HG03469 (cell line): ENCODE data around the gene ELAVL3.
"Not testable (repeated sequence)": the region's sequence is repeated elsewhere in the genome, so short reads cannot be mapped to it uniquely, and the experiment has no call there.

Experiments used
- ATAC-seq: cut with Tn5 transposase; IDR thresholded peaks from one replicate; pipeline ENCODE4 v1.9.1; 2021; ENCODE audit warnings: mild to moderate bottlenecking, moderate library complexity, moderate number of reproducible peaks; ENCODE audit not compliant: unreplicated experiment

Gene ELAVL3

DNA sequence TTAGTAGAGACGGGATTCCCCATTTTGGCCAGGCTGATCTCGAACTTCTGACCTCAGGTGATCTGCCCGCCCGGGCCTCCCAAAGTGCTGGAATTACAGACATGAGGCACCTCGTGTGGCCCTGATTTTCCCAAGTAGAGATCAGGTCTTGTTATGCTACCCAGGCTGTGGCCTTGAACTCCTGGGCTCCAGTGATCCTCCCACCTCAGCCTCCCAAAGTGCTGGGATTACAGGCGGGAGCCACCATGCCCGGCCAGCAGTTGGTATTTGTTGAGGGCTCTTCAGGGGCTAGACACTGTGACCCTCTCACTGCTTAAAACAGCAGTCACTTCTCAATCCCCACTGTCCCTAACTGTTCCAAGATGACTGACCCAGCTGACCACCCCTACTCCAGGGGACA is 8.5 kb upstream of the ELAVL3 start:
- ATAC-seq: no peak

GRCh38 chr19:11486661-11487503 is 6.0 kb upstream of the ELAVL3 start:
- no peak for ATAC-seq

- no peak for ATAC-seq
Measured at GRCh38 chr19:11485245-11485837, 4.5 kb upstream of the ELAVL3 start.

DNA sequence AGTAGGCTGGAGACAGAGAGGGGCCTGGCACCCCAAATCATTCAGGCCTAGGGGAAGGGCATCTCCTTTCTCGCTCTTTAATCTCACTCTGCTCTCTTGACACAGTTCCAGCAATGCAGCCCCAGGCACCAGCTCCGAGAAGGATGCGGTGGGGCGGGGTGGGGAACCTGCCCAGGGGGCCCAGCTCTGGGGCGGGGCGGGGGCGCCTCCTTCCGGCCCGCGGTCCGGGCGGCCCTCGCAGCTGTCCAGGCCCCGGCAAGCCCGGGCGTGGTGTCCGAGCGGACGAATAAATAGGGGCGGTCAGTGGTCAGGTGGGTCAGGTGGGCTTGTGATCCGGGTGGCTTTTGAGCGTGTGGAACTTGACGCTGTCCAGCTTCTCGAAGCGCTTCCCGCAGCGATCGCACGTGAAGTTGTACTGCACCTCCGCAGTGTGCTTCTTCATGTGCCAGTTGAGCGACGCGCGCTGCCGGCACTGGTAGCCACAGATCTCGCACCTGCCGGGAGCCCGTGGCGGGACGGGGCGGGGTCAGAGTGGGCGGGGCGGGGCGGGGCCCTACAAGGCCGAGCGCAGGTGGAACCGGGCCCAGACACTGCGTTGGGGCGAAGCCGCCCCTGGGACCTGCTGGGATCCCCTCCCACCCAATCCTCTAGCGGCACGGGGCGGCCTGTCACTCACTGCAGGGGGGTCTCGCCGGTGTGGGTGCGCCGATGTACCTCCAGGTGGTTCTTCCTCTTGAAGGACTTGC is 2.7 kb upstream of the ELAVL3 start:
- no peak for ATAC-seq

- peak; percentile 42 for ATAC-seq
Measured at GRCh38 chr19:11482384-11483050, 1.7 kb upstream of the ELAVL3 start.

- peak; percentile 51 for ATAC-seq
Measured at GRCh38 chr19:11481534-11482383, 913 bp upstream of the ELAVL3 start.

DNA sequence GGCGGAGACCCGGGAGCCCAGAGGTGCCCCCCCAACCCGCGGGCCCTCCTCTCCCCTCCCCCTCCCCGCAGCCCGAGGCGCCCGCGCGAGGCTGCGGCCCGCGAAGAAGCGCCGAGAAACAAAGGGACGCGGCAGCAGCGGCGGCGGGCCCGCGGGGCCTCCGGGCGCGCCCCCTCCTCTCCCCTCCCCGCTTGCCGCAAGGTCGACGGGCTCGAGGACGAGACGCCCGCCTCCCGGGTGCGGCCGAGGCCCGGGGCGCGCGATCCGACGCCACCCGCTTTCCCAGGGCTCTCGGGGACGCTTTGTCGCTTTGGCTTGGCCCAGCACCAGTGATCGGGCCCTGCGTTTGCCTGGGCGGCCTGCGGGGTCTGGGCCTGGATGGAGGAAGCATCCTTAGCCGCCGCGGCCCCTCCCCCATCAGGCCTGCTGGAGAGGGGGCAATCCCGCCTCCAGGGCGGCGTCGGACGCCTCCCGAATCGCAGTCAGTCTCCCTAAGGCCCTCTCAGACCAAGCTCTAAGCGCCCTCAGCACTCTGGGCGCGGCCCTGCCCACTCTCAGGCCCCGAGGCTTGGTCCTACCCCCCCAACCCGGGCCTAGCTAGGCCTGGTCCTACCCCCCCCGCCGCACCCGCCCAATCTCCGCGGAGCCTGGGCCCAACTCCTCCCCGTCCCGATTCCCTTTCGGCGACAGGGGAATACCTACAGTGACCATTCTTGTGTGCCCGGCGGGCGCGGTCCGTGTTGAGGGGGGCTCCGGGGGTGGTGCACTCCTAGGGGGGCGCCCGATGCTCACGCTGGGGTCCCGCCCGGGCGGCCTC is 740 bp downstream of the ELAVL3 start:
- ATAC-seq: no peak

DNA sequence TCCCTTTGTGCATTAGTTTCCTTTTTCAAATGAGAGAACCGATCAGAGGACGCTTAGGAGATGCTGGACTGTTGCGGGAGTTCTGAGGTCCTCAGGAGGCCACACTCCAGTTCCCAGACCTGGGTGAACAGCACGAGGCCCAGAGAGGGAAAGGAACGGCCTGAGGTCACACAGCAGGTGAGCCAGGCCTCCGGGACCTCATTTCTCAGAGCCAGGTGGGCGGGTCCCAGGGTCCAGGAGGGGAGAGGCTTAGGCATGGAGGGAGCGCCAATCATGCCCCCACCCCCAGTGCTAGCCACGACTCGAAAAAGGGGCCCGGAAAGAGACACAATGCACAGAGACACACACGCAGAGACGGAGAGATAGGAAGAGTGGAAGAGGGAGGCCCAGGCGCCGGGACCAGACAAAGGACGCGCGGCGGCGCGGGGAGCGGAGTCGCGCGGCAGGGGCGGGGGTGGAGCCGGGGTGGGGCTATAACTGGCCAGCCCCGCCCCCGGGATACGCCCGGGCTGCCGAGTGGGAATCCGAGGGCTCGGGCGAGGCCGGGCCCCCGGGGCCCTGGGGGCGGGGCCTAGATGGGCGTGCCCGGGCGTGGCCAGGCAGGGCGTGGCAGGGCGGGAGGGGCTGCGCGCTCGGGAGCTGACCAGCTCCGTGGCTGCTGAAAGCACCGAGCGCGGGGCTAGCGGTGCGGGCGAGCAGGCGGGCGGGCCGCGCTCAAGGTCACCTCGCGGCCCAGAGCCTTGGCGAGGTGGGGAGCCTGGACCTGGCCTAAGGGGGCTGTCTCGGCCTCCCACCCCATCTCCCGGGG is 1.6 kb downstream of the ELAVL3 start:
- no peak for ATAC-seq

GRCh38 chr19:11478167-11479089 is 2.4 kb downstream of the ELAVL3 start:
- no peak for ATAC-seq

DNA sequence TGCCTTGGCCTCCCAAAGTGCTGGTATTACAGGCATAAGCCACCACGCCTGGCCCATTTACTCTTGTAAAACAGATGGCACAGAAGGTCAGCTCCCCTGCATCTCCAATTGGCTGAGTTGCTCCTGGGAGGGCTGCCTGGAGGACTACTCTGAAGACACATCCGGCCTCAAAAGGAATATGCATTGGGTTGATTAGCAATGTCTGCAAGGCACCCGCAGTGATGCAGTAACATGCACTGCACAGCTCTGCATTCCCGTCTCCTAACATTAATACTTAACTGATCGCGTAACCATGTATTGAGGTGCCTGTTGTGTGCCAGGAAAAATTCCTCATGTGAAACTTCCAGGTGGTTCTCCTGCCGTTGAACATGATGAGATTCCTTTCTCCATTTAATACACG is 5.0 kb downstream of the ELAVL3 start:
- no peak for ATAC-seq

- ATAC-seq: not testable (repeated sequence)
Measured at GRCh38 chr19:11475343-11475742, 5.5 kb downstream of the ELAVL3 start.

- no peak for ATAC-seq
Measured at GRCh38 chr19:11473725-11474124, 7.1 kb downstream of the ELAVL3 start.

DNA sequence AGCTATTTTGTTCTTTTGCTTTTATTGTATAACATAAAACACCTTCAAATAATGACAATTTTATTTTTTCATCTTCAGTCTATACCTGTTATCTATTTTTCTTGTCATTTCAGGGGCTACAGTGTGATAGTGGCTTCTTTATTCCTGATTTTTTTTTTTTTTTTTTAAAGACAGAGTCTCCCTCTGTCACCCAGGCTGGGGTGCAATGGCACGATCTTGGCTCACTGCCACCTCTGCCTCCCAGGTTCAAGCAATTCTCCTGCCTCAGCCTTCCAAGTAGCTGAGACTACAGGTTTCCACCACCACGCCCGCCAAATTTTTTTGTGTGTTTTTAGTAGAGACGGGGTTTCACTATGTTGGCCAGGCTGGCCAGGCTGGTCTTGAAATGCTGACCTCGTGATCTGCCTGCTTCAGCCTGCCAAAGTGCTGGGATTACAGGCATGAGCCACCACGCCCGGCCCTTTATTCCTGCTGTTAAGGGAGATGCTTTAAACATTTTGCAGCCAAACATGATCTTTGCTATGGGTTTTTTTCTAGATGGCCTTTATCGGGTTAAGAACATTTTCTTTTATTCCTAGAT is 12.5 kb downstream of the ELAVL3 start:
- ATAC-seq: not testable (repeated sequence)

DNA sequence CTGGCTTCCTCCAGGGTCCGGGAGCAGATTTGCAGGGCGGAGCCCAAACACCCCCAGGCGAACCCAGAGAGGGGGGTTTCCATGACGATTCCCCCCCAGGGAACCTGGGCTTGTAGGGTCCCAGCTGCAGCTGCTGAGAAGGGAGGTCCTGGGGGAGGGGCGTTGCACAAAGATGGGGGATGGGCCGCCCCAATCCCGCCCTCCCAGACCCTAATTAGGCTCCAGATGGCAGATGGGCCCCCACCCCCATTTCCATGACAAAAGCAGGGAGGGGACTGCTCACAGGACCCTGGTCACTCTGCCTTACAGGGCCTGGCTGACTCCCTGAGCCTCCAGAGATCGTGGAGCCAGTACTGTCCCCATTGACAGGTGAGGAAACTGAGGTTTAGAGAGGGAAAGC is 15.2 kb downstream of the ELAVL3 start:
- ATAC-seq: no peak

DNA sequence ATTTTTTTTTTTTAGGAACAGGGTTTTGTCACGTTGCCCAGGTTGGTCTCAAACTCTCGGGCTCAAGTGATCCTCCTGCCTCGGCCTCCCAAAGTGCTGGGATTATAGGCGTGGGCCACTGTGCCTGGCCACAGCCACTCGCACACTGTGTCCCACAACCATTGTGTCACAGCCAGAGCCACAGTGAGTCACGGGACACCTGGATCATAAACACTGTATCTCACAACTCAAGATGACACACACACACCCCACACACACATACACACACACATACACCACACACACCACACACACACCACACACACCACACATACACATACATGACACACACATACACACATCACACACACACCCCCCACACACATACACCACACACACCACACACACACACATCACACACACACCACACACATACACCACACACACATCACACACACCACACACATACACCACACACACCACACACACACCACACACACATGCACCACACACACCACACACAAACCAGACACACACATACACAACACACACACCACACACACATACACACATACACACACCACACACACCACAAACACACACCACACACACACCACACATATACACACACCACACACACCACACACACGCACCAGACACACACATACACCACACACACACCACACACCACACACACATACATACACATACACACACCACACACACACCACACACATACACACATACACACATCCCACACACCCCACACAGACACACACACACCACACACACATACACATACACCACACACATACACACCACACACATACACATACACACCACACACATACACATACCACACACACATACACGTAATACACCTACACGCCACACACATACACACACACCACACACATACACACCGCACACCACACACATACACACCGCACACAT is 16.2 kb downstream of the ELAVL3 start:
- ATAC-seq: no peak

- ATAC-seq: no peak
Measured at GRCh38 chr19:11463391-11463790, 17.5 kb downstream of the ELAVL3 start.
